Activated CD4-positive, alpha-beta T cell treated with anti-CD3 and anti-CD28 coated beads, Interleukin-2, amount 50 U/mL, for 48 hours (primary cell): Measurements from ENCODE around the gene LRRC14B.

Source experiments
- DNase-seq, 2 experiments: peaks; one replicate each; pipeline ENCODE4 v3.0.0-alpha.2; 2020

The LRRC14B gene

GRCh38 chr5:176296-176823 lies 14.9 kb upstream of the LRRC14B start:
- DNase-seq: no peak

GRCh38 chr5:178110-178509 lies 13.2 kb upstream of the LRRC14B start:
- no peak for DNase-seq

- DNase-seq: no peak
These were observed 11.9 kb upstream of the LRRC14B start for GRCh38 chr5:179401-179800.

- DNase-seq: no peak
These were observed 10.9 kb upstream of the LRRC14B start for GRCh38 chr5:180286-180918.

GRCh38 chr5:181160-181559 lies 10.1 kb upstream of the LRRC14B start:
- DNase-seq: no peak

- no peak for DNase-seq
These were observed 9.7 kb upstream of the LRRC14B start for GRCh38 chr5:181566-181965.

- DNase-seq: no peak
These were observed 9.2 kb upstream of the LRRC14B start for GRCh38 chr5:182126-182525.

GRCh38 chr5:184471-184870 lies 6.8 kb upstream of the LRRC14B start:
- DNase-seq: no peak

- DNase-seq: no peak
These were observed 5.9 kb upstream of the LRRC14B start for GRCh38 chr5:185095-186070.

GRCh38 chr5:186091-187041 lies 4.9 kb upstream of the LRRC14B start:
- DNase-seq: no peak

- DNase-seq: no peak
These were observed 4.3 kb upstream of the LRRC14B start for GRCh38 chr5:187042-187431.

GRCh38 chr5:187617-188451 lies 3.5 kb upstream of the LRRC14B start:
- no peak for DNase-seq

GRCh38 chr5:188488-189481 lies 2.5 kb upstream of the LRRC14B start:
- peak; percentile 93 to 94 for DNase-seq

GRCh38 chr5:189486-189885 lies 1.8 kb upstream of the LRRC14B start:
- no peak for DNase-seq

GRCh38 chr5:189976-190365 lies 1.3 kb upstream of the LRRC14B start:
- no peak for DNase-seq

GRCh38 chr5:190366-191035 lies 794 bp upstream of the LRRC14B start:
- DNase-seq: no peak

GRCh38 chr5:191949-192690 lies 825 bp downstream of the LRRC14B start:
- DNase-seq: no peak

- DNase-seq: no peak
These were observed 1.3 kb downstream of the LRRC14B start for GRCh38 chr5:192691-192969.
